IMR-90 (cell line): ENCODE measurements around the gene PRRC2A. TPM values are rescaled to one million over a fixed set of nuclear protein-coding genes. Genes with fewer than 3 reads are reported as not detected.

Experiments used
- polyA plus RNA-seq, 3 experiments: library from polyadenylated mRNA; depleted of rRNA; stranded (reverse); fragments of >200 nt; gene quantifications; 2 replicates each; pipeline ENCODE4 v1.2.3, GENCODE V29; 2012; ENCODE audit warnings: low replicate concordance in 1 of 3
- total RNA-seq: library from RNA; depleted of rRNA; stranded (reverse); fragments of >200 nt; gene quantifications from 2 replicates; pipeline ENCODE4 v1.2.3, GENCODE V29; 2012
- TF ChIP-seq, protein P1 (sequence below): fragments of 150-350 bp; IDR thresholded peaks from 2 replicates; pipeline ENCODE4 v1.6.1; 2016; ENCODE audit warnings: low read depth, mild to moderate bottlenecking, low read length, moderate library complexity, borderline replicate concordance

The PRRC2A gene
- total and polyA plus RNA-seq, 2 of the 4 experiments (the other 2 are of a cell fraction) = 7.7 to 88.6 TPM

DNA sequence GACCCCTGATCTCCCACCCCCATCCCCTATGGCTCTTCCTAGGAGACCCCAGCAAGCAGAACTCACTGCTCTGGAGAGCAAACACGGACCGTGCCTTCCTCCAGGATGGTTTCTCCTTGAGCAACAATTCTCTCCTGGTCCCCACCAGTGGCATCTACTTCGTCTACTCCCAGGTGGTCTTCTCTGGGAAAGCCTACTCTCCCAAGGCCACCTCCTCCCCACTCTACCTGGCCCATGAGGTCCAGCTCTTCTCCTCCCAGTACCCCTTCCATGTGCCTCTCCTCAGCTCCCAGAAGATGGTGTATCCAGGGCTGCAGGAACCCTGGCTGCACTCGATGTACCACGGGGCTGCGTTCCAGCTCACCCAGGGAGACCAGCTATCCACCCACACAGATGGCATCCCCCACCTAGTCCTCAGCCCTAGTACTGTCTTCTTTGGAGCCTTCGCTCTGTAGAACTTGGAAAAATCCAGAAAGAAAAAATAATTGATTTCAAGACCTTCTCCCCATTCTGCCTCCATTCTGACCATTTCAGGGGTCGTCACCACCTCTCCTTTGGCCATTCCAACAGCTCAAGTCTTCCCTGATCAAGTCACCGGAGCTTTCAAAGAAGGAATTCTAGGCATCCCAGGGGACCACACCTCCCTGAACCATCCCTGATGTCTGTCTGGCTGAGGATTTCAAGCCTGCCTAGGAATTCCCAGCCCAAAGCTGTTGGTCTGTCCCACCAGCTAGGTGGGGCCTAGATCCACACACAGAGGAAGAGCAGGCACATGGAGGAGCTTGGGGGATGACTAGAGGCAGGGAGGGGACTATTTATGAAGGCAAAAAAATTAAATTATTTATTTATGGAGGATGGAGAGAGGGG, 47.0 kb upstream of the PRRC2A start (continued):
- TF ChIP-seq, protein P1, sequence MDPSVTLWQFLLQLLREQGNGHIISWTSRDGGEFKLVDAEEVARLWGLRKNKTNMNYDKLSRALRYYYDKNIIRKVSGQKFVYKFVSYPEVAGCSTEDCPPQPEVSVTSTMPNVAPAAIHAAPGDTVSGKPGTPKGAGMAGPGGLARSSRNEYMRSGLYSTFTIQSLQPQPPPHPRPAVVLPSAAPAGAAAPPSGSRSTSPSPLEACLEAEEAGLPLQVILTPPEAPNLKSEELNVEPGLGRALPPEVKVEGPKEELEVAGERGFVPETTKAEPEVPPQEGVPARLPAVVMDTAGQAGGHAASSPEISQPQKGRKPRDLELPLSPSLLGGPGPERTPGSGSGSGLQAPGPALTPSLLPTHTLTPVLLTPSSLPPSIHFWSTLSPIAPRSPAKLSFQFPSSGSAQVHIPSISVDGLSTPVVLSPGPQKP = no peak
